ENCODE measurements around the gene ZNRF4.

- no peak for TF ChIP-seq POLR2A (IDR thresholded peaks at IDR 0.05; ENCODE audit: low read depth, low read length)
- TF ChIP-seq POLR2AphosphoS5 (IDR thresholded peaks at IDR 0.05; ENCODE audit: low read depth, low read length) = no peak
Measured at GRCh38 chr19:5501907-5502306, 46.7 kb downstream of the ZNRF4 start.
